HCT116 (cell line): ENCODE measurements around the gene LCLAT1. TPM values are rescaled to one million over a fixed set of nuclear protein-coding genes. Genes with fewer than 3 reads are reported as not detected.

ENCODE experiments used
- ATAC-seq: fragments of 200-7000 bp; cut with Tn5 transposase; 2 replicates; pipeline ENCODE4 v1.9.1; 2020; ENCODE audit warnings: mild to moderate bottlenecking, moderate library complexity
- BruUV-seq: library from RNA; stranded (reverse); fragments of 400-500 nt; replicated peaks from 2 replicates; lab custom pipeline; 2021; lab: Mats Ljungman, UMichigan
- CTCF ChIA-PET: fragments of 300-600 bp; sonication (Branson Sonifier 250); formaldehyde crosslinking; loops from one replicate; lab custom pipeline; 2021; ENCODE audit warnings: antibody characterized with exemption; lab: Charles Lee
- POLR2A ChIA-PET: fragments of 300-600, 350-600 bp; sonication (Branson Sonifier 250); formaldehyde crosslinking; loops from one replicate; lab custom pipeline; 2021; ENCODE audit warnings: antibody characterized with exemption; lab: Charles Lee
- RAD21 ChIA-PET, 2 experiments: fragments of 300-600 bp; sonication (Branson Sonifier 250); formaldehyde crosslinking; loops; one replicate each; lab custom pipeline; 2023; ENCODE audit warnings: low total read pairs in 2 of 2; ENCODE audit not compliant: uncharacterized antibody in 2 of 2, unreplicated experiment in 2 of 2, low non-redundant PET in 1 of 2; lab: Charles Lee
- DNase-seq: peaks from one replicate; pipeline ENCODE4 v3.0.0-alpha.2; 2010; ENCODE audit warnings: low read depth, low spot score
- H2AFZ ChIP-seq: fragments of 200-600 bp; shearing (Covaris generic), sonication (generic); 2 replicates; pipeline ENCODE4 v1.6.1; 2017; ENCODE audit warnings: low read depth, mixed run types, mixed read lengths, antibody characterized with exemption, low read length; ENCODE audit not compliant: poor library complexity, severe bottlenecking
- H3K27ac ChIP-seq: 2 replicates; pipeline ENCODE4 v1.5.1; 2012; ENCODE audit warnings: low read depth, low read length
- H3K27me3 ChIP-seq: fragments of 200-600 bp; sonication (generic); 2 replicates; pipeline ENCODE4 v1.6.1; 2016; ENCODE audit warnings: mixed run types, low read length, mixed read lengths; ENCODE audit not compliant: insufficient read depth
- H3K36me3 ChIP-seq, 2 experiments: fragments of 200-500 bp in 1 of 2; fragments of 200-600 bp in 1 of 2; sonication (Bioruptor generic) in 1 of 2; sonication (generic) in 1 of 2; 2 replicates each; pipeline versions ENCODE4 v1.5.1 to v1.6.1; 2014 to 2016; ENCODE audit warnings: low read length in 2 of 2, inconsistent platforms in 1 of 2, mixed read lengths in 1 of 2, mixed run types in 1 of 2; ENCODE audit not compliant: insufficient read depth in 2 of 2, control insufficient read depth in 1 of 2
- H3K4me1 ChIP-seq, 2 experiments: fragments of 200-600 bp in 1 of 2; sonication (generic) in 1 of 2; 2 replicates each; pipeline versions ENCODE4 v1.5.1 to v1.6.1; 2012 to 2017; ENCODE audit warnings: low read length in 2 of 2, inconsistent platforms in 1 of 2, mild to moderate bottlenecking in 1 of 2, mixed read lengths in 1 of 2, mixed run types in 1 of 2, moderate library complexity in 1 of 2; ENCODE audit not compliant: insufficient read depth in 2 of 2, control insufficient read depth in 1 of 2
- H3K4me2 ChIP-seq: fragments of 200-600 bp; sonication (generic); 2 replicates; pipeline ENCODE4 v1.6.1; 2017; ENCODE audit warnings: mixed run types, low read length, mixed read lengths
- H3K4me3 ChIP-seq, 2 experiments: fragments of 200-600 bp in 1 of 2; sonication (generic) in 1 of 2; replicated peaks in 1 of 2; 2 replicates each; pipeline ENCODE4 v1.5.1; 2011 to 2016; ENCODE audit warnings: low read length in 2 of 2, control low read depth in 1 of 2, low read depth in 1 of 2, mild to moderate bottlenecking in 1 of 2, mixed read lengths in 1 of 2, mixed run types in 1 of 2
- H3K79me2 ChIP-seq: fragments of 200-600 bp; sonication (generic); 2 replicates; pipeline ENCODE4 v1.6.1; 2017; ENCODE audit warnings: mild to moderate bottlenecking, mixed run types, low read length, moderate library complexity, mixed read lengths; ENCODE audit not compliant: insufficient read depth
- H3K9ac ChIP-seq: fragments of 200-600 bp; sonication (generic); 2 replicates; pipeline ENCODE4 v1.6.1; 2016; ENCODE audit warnings: low read length, mixed read lengths
- H3K9me2 ChIP-seq: fragments of 200-600 bp; sonication (generic), shearing (Covaris generic); 2 replicates; pipeline ENCODE4 v1.6.1; 2017; ENCODE audit warnings: mixed run types, mild to moderate bottlenecking, moderate library complexity; ENCODE audit not compliant: insufficient read depth
- H3K9me3 ChIP-seq, 2 experiments: fragments of 200-500 bp in 1 of 2; fragments of 200-600 bp in 1 of 2; sonication (Bioruptor generic) in 1 of 2; sonication (generic) in 1 of 2; 2 replicates each; pipeline ENCODE4 v1.6.1; 2014 to 2017; ENCODE audit warnings: low read length in 2 of 2, mixed read lengths in 2 of 2, inconsistent platforms in 1 of 2, low read depth in 1 of 2, mild to moderate bottlenecking in 1 of 2, mixed run types in 1 of 2, moderate library complexity in 1 of 2; ENCODE audit not compliant: control insufficient read depth in 1 of 2, insufficient read depth in 1 of 2
- H4K20me1 ChIP-seq: fragments of 200-600 bp; sonication (generic), shearing (Covaris generic); 2 replicates; pipeline ENCODE4 v1.6.1; 2017; ENCODE audit warnings: mixed run types, mild to moderate bottlenecking, moderate library complexity; ENCODE audit not compliant: insufficient read depth
- ATF3 ChIP-seq: IDR thresholded peaks from 2 replicates; pipeline ENCODE4 v1.6.1; 2012
- CBX3 ChIP-seq: IDR thresholded peaks from 2 replicates; pipeline ENCODE4 v1.6.1; 2012; ENCODE audit warnings: low read depth
- CEBPB ChIP-seq: IDR thresholded peaks from 2 replicates; pipeline ENCODE4 v1.6.1; 2012; ENCODE audit warnings: low read depth
- CTCF ChIP-seq, 3 experiments: fragments of 200-600 bp in 1 of 3; sonication (generic) in 1 of 3; IDR thresholded peaks in 2 of 3; conservative IDR thresholded peaks in 1 of 3; 2 replicates each; pipeline ENCODE4 v1.5.1; 2012 to 2017; ENCODE audit warnings: low read depth in 2 of 3, low read length in 2 of 3, antibody characterized with exemption in 1 of 3, borderline replicate concordance in 1 of 3, control low read depth in 1 of 3, mild to moderate bottlenecking in 1 of 3, mixed read lengths in 1 of 3, mixed run types in 1 of 3, moderate library complexity in 1 of 3; ENCODE audit not compliant: insufficient read depth in 1 of 3
- FOSL1 ChIP-seq: IDR thresholded peaks from 2 replicates; pipeline ENCODE4 v1.6.1; 2012; ENCODE audit warnings: low read depth
- MAX ChIP-seq: IDR thresholded peaks from 2 replicates; pipeline ENCODE4 v1.6.1; 2012
- POLR2A ChIP-seq: IDR thresholded peaks from 2 replicates; pipeline ENCODE4 v1.7.0; 2011; ENCODE audit warnings: borderline replicate concordance; ENCODE audit not compliant: insufficient read depth, insufficient read length; ENCODE audit errors: extremely low read depth
- POLR2AphosphoS5 ChIP-seq: IDR thresholded peaks from 2 replicates; pipeline ENCODE4 v1.6.1; 2011; ENCODE audit warnings: mild to moderate bottlenecking, low read depth, low read length, moderate library complexity
- RAD21 ChIP-seq: IDR thresholded peaks from 2 replicates; pipeline ENCODE4 v1.6.1; 2012; ENCODE audit warnings: low read depth, mild to moderate bottlenecking
- REST ChIP-seq: IDR thresholded peaks from 2 replicates; pipeline ENCODE4 v1.6.1; 2012; ENCODE audit warnings: low read depth
- SIN3A ChIP-seq: IDR thresholded peaks from 2 replicates; pipeline ENCODE4 v1.6.1; 2012; ENCODE audit warnings: low read depth
- YY1 ChIP-seq: IDR thresholded peaks from 2 replicates; pipeline ENCODE4 v1.6.1; 2011; ENCODE audit warnings: low read length, low read depth, moderate library complexity, mild to moderate bottlenecking; ENCODE audit not compliant: insufficient replicate concordance; ENCODE audit errors: extremely low read depth
- ZFX ChIP-seq: fragments of 450-650 bp; IDR thresholded peaks from 2 replicates; pipeline ENCODE4 v1.6.1; 2017
- ZNF274 ChIP-seq: fragments of 200-500 bp; sonication (Bioruptor generic); IDR thresholded peaks from 2 replicates; pipeline ENCODE4 v1.6.1; 2014; ENCODE audit warnings: mild to moderate bottlenecking, low read depth, low read length, inconsistent platforms
- intact Hi-C: fragments of 100-400 bp; cut with micrococcal nuclease; formaldehyde crosslinking; loops from 2 replicates; pipeline ENCODE4 v1.10.0; 2022
- total RNA-seq: library from RNA; stranded (reverse); gene quantifications from one replicate; pipeline ENCODE4 v1.2.1, GENCODE V29; 2021; ENCODE audit not compliant: unreplicated experiment

The LCLAT1 gene
- total RNA-seq, 1 experiment from 2014 or later, result 36.2 TPM

- H3K4me1 ChIP-seq, result no peaks in the 10 kb centered on the region
- no peaks in the 10 kb centered on the region for H3K9me3 ChIP-seq
- H3K27me3 ChIP-seq, result no peaks in the 10 kb centered on the region
- DNase-seq (no peak), ATAC-seq (no peak)
- TF ChIP-seq FOSL1, result no peak
- no peak for TF ChIP-seq POLR2AphosphoS5
- TF ChIP-seq ATF3, result no peak
- no peak for TF ChIP-seq CEBPB
- no peak for TF ChIP-seq REST
- no peak for TF ChIP-seq MAX
- TF ChIP-seq POLR2A, result no peak
- TF ChIP-seq CTCF (IDR thresholded peaks at IDR 0.05 in 2 of 3, conservative IDR thresholded peaks at IDR 0.05 in 1 of 3; ENCODE audit: borderline replicate concordance in 1 of 3, insufficient read depth in 1 of 3, low read depth in 2 of 3, low read length in 2 of 3), result no peak
- TF ChIP-seq ZFX, result no peak
- no peak for TF ChIP-seq SIN3A
- no peak for TF ChIP-seq CBX3
- no peak for TF ChIP-seq YY1
- no peak for TF ChIP-seq RAD21
- no peak for TF ChIP-seq ZNF274
- no peaks in the 10 kb centered on the region for H3K36me3 ChIP-seq
- no peaks in the 10 kb centered on the region for H3K9me2 ChIP-seq
- H3K4me3 ChIP-seq, result no peak overlapping the region
- no TSS peak for BruUV-seq
- no peak overlapping the region for H3K27ac ChIP-seq
- no peak overlapping the region for H2AFZ ChIP-seq
- ChIA-PET POLR2A (no interaction called here), RAD21 (no interaction called here), CTCF (no interaction called here)
- intact Hi-C loops, result no loop called here
- H3K9ac ChIP-seq, result no peak overlapping the region
- no peaks in the 10 kb centered on the region for H4K20me1 ChIP-seq
- no peaks in the 10 kb centered on the region for H3K79me2 ChIP-seq
- no peak overlapping the region for H3K4me2 ChIP-seq
These were observed 200.9 kb downstream of the LCLAT1 start for GRCh38 chr2:30647752-30648457.
